Heart right ventricle (tissue), 16 donors: ENCODE results near the gene DISP2. TPM values are rescaled to one million over a fixed set of nuclear protein-coding genes. Genes with fewer than 3 reads are reported as not detected.

Experiments used
- ATAC-seq, 8 donors: fragments of 200-7000 bp; cut with Tn5 transposase; one replicate each; pipeline ENCODE4 v1.9.1; 2020; ENCODE audit warnings: mild to moderate bottlenecking in 8 of 8, moderate library complexity in 8 of 8, moderate number of reproducible peaks in 1 of 8
- DNase-seq, 2 donors: peaks; one replicate each; pipeline ENCODE4 v3.0.0-alpha.2; 2020
- H3K27ac ChIP-seq, 10 donors: fragments of 200-600 bp; sonication (generic) in 2 of 10; one replicate each; pipeline versions ENCODE4 v1.5.0 to v1.8.0; 2020 to 2022; ENCODE audit warnings: mild to moderate bottlenecking in 3 of 10
- H3K27me3 ChIP-seq, 7 donors: fragments of 200-600 bp; one replicate each; pipeline ENCODE4 v1.8.0; 2021 to 2022; ENCODE audit warnings: mild to moderate bottlenecking in 2 of 7
- H3K36me3 ChIP-seq, 9 donors: fragments of 200-600 bp; sonication (generic) in 1 of 9; one replicate each; pipeline versions ENCODE4 v1.5.0 to v1.8.0; 2020 to 2022; ENCODE audit warnings: mild to moderate bottlenecking in 2 of 9
- H3K4me1 ChIP-seq, 9 donors: fragments of 200-600 bp; sonication (generic) in 1 of 9; one replicate each; pipeline versions ENCODE4 v1.5.0 to v1.8.0; 2020 to 2022; ENCODE audit warnings: mild to moderate bottlenecking in 4 of 9
- H3K4me3 ChIP-seq, 10 donors: fragments of 200-600 bp; sonication (generic) in 2 of 10; one replicate each; pipeline versions ENCODE4 v1.5.0 to v1.8.0; 2020 to 2022; ENCODE audit warnings: mild to moderate bottlenecking in 7 of 10, moderate library complexity in 2 of 10
- H3K9me3 ChIP-seq, 11 donors: fragments of 200-600 bp in 10 of 11; sonication (generic) in 2 of 11; one replicate each; pipeline versions ENCODE4 v1.5.0 to v1.8.0; 2013 to 2022; ENCODE audit warnings: mild to moderate bottlenecking in 2 of 11, control low read depth in 1 of 11, moderate library complexity in 1 of 11
- CTCF ChIP-seq, 9 donors: fragments of 200-600 bp; sonication (generic) in 2 of 9; IDR thresholded peaks; one replicate each; pipeline versions ENCODE4 v1.5.0 to v1.8.0; 2021 to 2022; ENCODE audit warnings: antibody characterized with exemption in 9 of 9, mild to moderate bottlenecking in 5 of 9, moderate library complexity in 1 of 9
- WGBS, 2 donors: extraction: QIAGEN DNeasy Blood & Tissue Kit; methylation state at CpG; one replicate each; pipeline ENCODE4 v1.1.7; 2013; ENCODE audit warnings: inconsistent platforms in 1 of 2; 5-methylcytosine and 5-hydroxymethylcytosine counted together
- intact Hi-C, 10 donors: fragments of 100-400 bp; cut with DNase I; formaldehyde crosslinking; loops; one replicate each; pipeline versions ENCODE4 v1.11.1 to v1.14.2; 2022
- polyA plus RNA-seq, 2 donors: library from polyadenylated mRNA; stranded (reverse); fragments of 200-250 nt; gene quantifications; one replicate each; pipeline ENCODE4 v1.2.3, GENCODE V29; 2013
- total RNA-seq, 10 donors: library from RNA; stranded (reverse); fragmentation: NEBNext Ultra II Directional in 3 of 10; extraction: Animal tissue kit (Norgen Biotek cat#: 25700) in 3 of 10; gene quantifications; one replicate each; pipeline versions ENCODE4 v1.2.1 to v1.2.4, GENCODE V29; 2021 to 2023
- donor health status: Arrhythmogenic right ventricular cardiomyopathy.
- donor health status: ischemic (EF 13 %, LVEDD 7.1; RV severe dilation, severe dysfunction).
- donor health status: healthy with polysubstance abuse.
- donor health status: DM: no; HTN: yes; CAD: no.
- donor health status: DM: no; HTN: no; CAD: no.
- donor health status: ischemic (EF 25% LVEDD 6.9; RV normal size, moderate dysfunction).
- donor health status: ischemic (EF 25% LVEDD 5.7; RV mildly dilated, moderate dysfunction).
- donor health status: healthy.
- donor health status: DM: yes; HTN: yes; CAD: no.
- donor health status: Ischemic cardiomyopathy.
- donor health status: ischemic (EF 35%, LVEDD 5.7; RV mildly dilated, moderate dysfunction).
- donor health status: nonischemic (EF 11% LVEDD 7.7; RV severe dilation, severe dysfunction).
- donor health status: DM: yes; HTN: yes; CAD: no.
- donor health status: PGD.
- donor health status: ischemic (EF 29% LVEDD 5.4; RV normal size, mild dysfunction).
- donor health status: nonischemic (EF 23%, LVEDD 6.1; RV moderate dilation, normal function).

The DISP2 gene
- total and polyA plus RNA-seq, 12 donors = 0.08 to 2.7 (median 0.71) TPM

- intact Hi-C loops = no loop called here
- no peak for DNase-seq
- Histone ChIP-seq H3K4me3 (no peak overlapping the region), H3K27me3 (no peaks in the 10 kb centered on the region), H3K4me1 (peaks cover 0 to 37% (median 21%) of the 10 kb centered on the region in 9 donors), H3K27ac (peak overlapping the region in 7 of 10 donors; percentile 42 to 78 (median 65)), H3K9me3 (no peaks in the 10 kb centered on the region), H3K36me3 (no peaks in the 10 kb centered on the region)
- no peak for ATAC-seq
- TF ChIP-seq CTCF (IDR thresholded peaks at IDR 0.05) = no peak
- 95 to 97% methylated on average over 10 of the region's 10 CpGs for WGBS, 2 donors
These were observed 22.6 kb downstream of the DISP2 start for GRCh38 chr15:40380636-40381035.

GRCh38 chr15:40381818-40382529 is 24.0 kb downstream of the DISP2 start:
- H3K4me1 ChIP-seq = peaks cover 0 to 37% (median 21%) of the 10 kb centered on the region in 9 donors
- 93 to 94% methylated on average over 11 of the region's 11 CpGs for whole genome bisulfite sequencing, 2 donors
- peak overlapping the region in 6 of 10 donors; percentile 33 to 82 (median 54) for H3K27ac ChIP-seq
- peaks cover 0 to 11% (median 0%) of the 10 kb centered on the region in 9 donors for H3K36me3 ChIP-seq
- no peaks in the 10 kb centered on the region for H3K9me3 ChIP-seq
- no peaks in the 10 kb centered on the region for H3K27me3 ChIP-seq
- TF ChIP-seq CTCF (IDR thresholded peaks at IDR 0.05) = no peak
- intact Hi-C loops = loop anchor here in 2 of 10 donors (1.0 to 2.0 kb wide), 2 partner anchors 23 kb away; partner anchors contain the start of gene IVD (in 2 of the 2)
- no peak for ATAC-seq
- no peak for DNase-seq
- H3K4me3 ChIP-seq = peak overlapping the region in 3 of 10 donors; percentile 80 to 95 (median 85)

GRCh38 chr15:40382580-40383456 is 24.8 kb downstream of the DISP2 start, which contains the start of gene KNSTRN:
Gene KNSTRN, plus strand, starts transcription at chr15:40382721. Its CDS starts 115 bp downstream, at chr15:40382836.
- peaks cover 0 to 37% (median 21%) of the 10 kb centered on the region in 9 donors for H3K4me1 ChIP-seq
- ATAC-seq = peak; percentile 96 to 99 (median 98)
- peak within 1 kb of the TSS; percentile 59 to 96 (median 85) for H3K4me3 ChIP-seq
- H3K27ac ChIP-seq = peak within 1 kb of the TSS in 8 of 10 donors; percentile 30 to 82 (median 48)
- DNase-seq = peak; percentile 88 to 94
- peaks cover 0 to 20% (median 0%) of the 10 kb centered on the region in 9 donors for H3K36me3 ChIP-seq
- TF ChIP-seq CTCF (IDR thresholded peaks at IDR 0.05) = no peak
- WGBS, 2 donors = 3 to 4% methylated on average over 57 of the region's 57 CpGs
- no peaks in the 10 kb centered on the region for H3K9me3 ChIP-seq
- no peaks in the 10 kb centered on the region for H3K27me3 ChIP-seq
- intact Hi-C loops = loop anchor here in 2 of 10 donors (1.0 to 2.0 kb wide), 2 partner anchors 22 kb away; partner anchors contain the start of gene IVD (in 2 of the 2)

- H3K4me3 ChIP-seq = no peak overlapping the region
- no peak for ATAC-seq
- WGBS, 2 donors = 95 to 96% methylated on average over 3 of the region's 3 CpGs
- no peak for DNase-seq
- no peaks in the 10 kb centered on the region for H3K9me3 ChIP-seq
- H3K27ac ChIP-seq = no peak overlapping the region
- H3K4me1 ChIP-seq = peaks cover 0 to 38% (median 12%) of the 10 kb centered on the region in 9 donors
- peaks cover 0 to 47% (median 4%) of the 10 kb centered on the region in 9 donors for H3K36me3 ChIP-seq
- TF ChIP-seq CTCF (IDR thresholded peaks at IDR 0.05) = no peak
- H3K27me3 ChIP-seq = no peaks in the 10 kb centered on the region
- intact Hi-C loops = no loop called here
These were observed 28.5 kb downstream of the DISP2 start for GRCh38 chr15:40386480-40386879.
